ENCODE measurements around the gene BIN1. TPM values are rescaled to one million over a fixed set of nuclear protein-coding genes. Genes with fewer than 3 reads are reported as not detected.

Gene BIN1
- total RNA-seq, 2 experiments from 2014 or later: 1.5 to 14.1 TPM

GRCh38 chr2:127008265-127009015, 98.5 kb downstream of the BIN1 start:
- H3K79me2 ChIP-seq (ENCODE audit: insufficient read depth, low read depth, low read length): no peaks in the 10 kb centered on the region
- ChIA-PET POLR2A (no interaction called here), CTCF (ENCODE audit: unreplicated experiment) (no interaction called here)
- no TSS peak for BruUV-seq (replicated peaks)
- no peaks in the 10 kb centered on the region for H3K9me3 ChIP-seq (ENCODE audit: low read length)
- no peak for TF ChIP-seq CTCF (conservative IDR thresholded peaks at IDR 0.05; ENCODE audit: low read length)
- no peak for TF ChIP-seq EZH2phosphoT487 (IDR thresholded peaks at IDR 0.05; ENCODE audit: borderline replicate concordance, low read depth, low read length)
- intact Hi-C loops (cut with micrococcal nuclease; ENCODE audit: unreplicated experiment): no loop called here
- no peak overlapping the region for H3K4me3 ChIP-seq (ENCODE audit: low read depth, low read length, poor library complexity, severe bottlenecking)
- no peak overlapping the region for H2AFZ ChIP-seq (ENCODE audit: low read length)
- H3K36me3 ChIP-seq (ENCODE audit: insufficient read depth, low read length): no peaks in the 10 kb centered on the region
- DNase-seq (ENCODE audit: low spot score): no peak
- H3K4me1 ChIP-seq (ENCODE audit: insufficient read depth, low read length, poor library complexity, severe bottlenecking): no peaks in the 10 kb centered on the region
- H3K4me2 ChIP-seq (ENCODE audit: low read length): no peak overlapping the region
- no peak overlapping the region for H3K27ac ChIP-seq (ENCODE audit: low read depth, low read length, poor library complexity, severe bottlenecking)
- no peaks in the 10 kb centered on the region for H4K20me1 ChIP-seq (ENCODE audit: insufficient read depth, low read length)
- no peaks in the 10 kb centered on the region for H3K9me2 ChIP-seq (ENCODE audit: insufficient read depth, low read length)

DNA sequence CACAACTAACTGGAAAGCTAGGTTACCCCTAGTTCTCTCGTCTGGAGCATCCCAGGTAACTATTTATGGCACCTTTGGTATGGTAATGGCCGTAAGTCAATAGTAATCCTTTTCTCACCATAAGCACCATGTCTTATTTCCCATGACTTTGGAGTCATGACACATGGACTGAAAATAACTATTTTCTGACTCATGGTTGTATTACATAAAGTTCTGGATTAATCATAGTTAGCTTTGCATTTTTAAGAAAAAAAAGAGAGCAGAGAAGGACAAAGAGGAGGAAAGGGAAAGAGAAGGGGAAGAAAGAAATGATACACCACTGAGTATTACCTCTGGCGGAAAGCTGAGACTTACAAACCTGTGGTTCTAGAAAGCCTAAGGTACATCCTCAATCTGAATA, 99.3 kb downstream of the BIN1 start:
- H3K4me1 ChIP-seq (ENCODE audit: insufficient read depth, low read length, poor library complexity, severe bottlenecking): no peaks in the 10 kb centered on the region
- BruUV-seq (replicated peaks): no TSS peak
- H3K9me2 ChIP-seq (ENCODE audit: insufficient read depth, low read length): no peaks in the 10 kb centered on the region
- H3K27ac ChIP-seq (ENCODE audit: low read depth, low read length, poor library complexity, severe bottlenecking): no peak overlapping the region
- CTCF ChIA-PET (ENCODE audit: unreplicated experiment): no interaction called here
- H3K79me2 ChIP-seq (ENCODE audit: insufficient read depth, low read depth, low read length): no peaks in the 10 kb centered on the region
- POLR2A ChIA-PET: no interaction called here
- H4K20me1 ChIP-seq (ENCODE audit: insufficient read depth, low read length): no peaks in the 10 kb centered on the region
- no peak overlapping the region for H3K4me3 ChIP-seq (ENCODE audit: low read depth, low read length, poor library complexity, severe bottlenecking)
- no peaks in the 10 kb centered on the region for H3K36me3 ChIP-seq (ENCODE audit: insufficient read depth, low read length)
- no peaks in the 10 kb centered on the region for H3K9me3 ChIP-seq (ENCODE audit: low read length)
- H2AFZ ChIP-seq (ENCODE audit: low read length): no peak overlapping the region
- intact Hi-C loops (cut with micrococcal nuclease; ENCODE audit: unreplicated experiment): no loop called here
- H3K4me2 ChIP-seq (ENCODE audit: low read length): no peak overlapping the region
- TF ChIP-seq EZH2phosphoT487 (IDR thresholded peaks at IDR 0.05; ENCODE audit: borderline replicate concordance, low read depth, low read length) (no peak), CTCF (conservative IDR thresholded peaks at IDR 0.05; ENCODE audit: low read length) (no peak)
- no peak for DNase-seq (ENCODE audit: low spot score)

DNA sequence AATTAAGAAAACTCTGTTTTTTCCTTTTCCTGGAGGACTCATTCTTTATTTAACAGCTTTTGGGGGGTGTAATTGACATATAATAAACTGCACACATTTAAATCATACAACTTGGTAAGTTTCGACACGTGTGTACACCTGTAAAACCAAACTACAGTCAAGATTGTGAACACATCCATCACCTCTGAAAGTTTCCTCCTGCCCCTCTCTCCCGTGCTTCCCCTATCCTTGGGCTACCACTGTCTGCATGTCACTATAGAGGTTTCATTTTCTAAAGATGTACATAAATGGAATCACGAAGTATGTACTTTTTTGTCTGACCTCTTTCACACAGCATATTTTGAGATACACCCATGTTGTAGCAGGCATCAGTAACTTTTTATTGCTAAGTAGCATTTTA, 100.0 kb downstream of the BIN1 start:
- intact Hi-C loops (cut with micrococcal nuclease; ENCODE audit: unreplicated experiment): no loop called here
- Histone ChIP-seq H3K4me1 (ENCODE audit: insufficient read depth, low read length, poor library complexity, severe bottlenecking) (no peaks in the 10 kb centered on the region), H2AFZ (ENCODE audit: low read length) (no peak overlapping the region), H3K9me3 (ENCODE audit: low read length) (no peaks in the 10 kb centered on the region), H3K4me2 (ENCODE audit: low read length) (no peak overlapping the region), H4K20me1 (ENCODE audit: insufficient read depth, low read length) (no peaks in the 10 kb centered on the region), H3K4me3 (ENCODE audit: low read depth, low read length, poor library complexity, severe bottlenecking) (no peak overlapping the region), H3K36me3 (ENCODE audit: insufficient read depth, low read length) (no peaks in the 10 kb centered on the region), H3K9me2 (ENCODE audit: insufficient read depth, low read length) (no peaks in the 10 kb centered on the region), H3K27ac (ENCODE audit: low read depth, low read length, poor library complexity, severe bottlenecking) (no peak overlapping the region), H3K79me2 (ENCODE audit: insufficient read depth, low read depth, low read length) (no peaks in the 10 kb centered on the region)
- ChIA-PET CTCF (ENCODE audit: unreplicated experiment) (no interaction called here), POLR2A (no interaction called here)
- BruUV-seq (replicated peaks): no TSS peak
- no peak for DNase-seq (ENCODE audit: low spot score)
- no peak for TF ChIP-seq CTCF (conservative IDR thresholded peaks at IDR 0.05; ENCODE audit: low read length)
- no peak for TF ChIP-seq EZH2phosphoT487 (IDR thresholded peaks at IDR 0.05; ENCODE audit: borderline replicate concordance, low read depth, low read length)
